UCSD-AML1 (cell line): Measurements from ENCODE around the gene AGAP3.
A peak's percentile ranks its signal among the peaks of the same experiment; 100 is the strongest.

Experiments used
- DNase-seq: peaks from one replicate; lab custom pipeline; 2025; ENCODE audit not compliant: unreplicated experiment; lab: John Stamatoyannopoulos, UW

The AGAP3 gene

DNA sequence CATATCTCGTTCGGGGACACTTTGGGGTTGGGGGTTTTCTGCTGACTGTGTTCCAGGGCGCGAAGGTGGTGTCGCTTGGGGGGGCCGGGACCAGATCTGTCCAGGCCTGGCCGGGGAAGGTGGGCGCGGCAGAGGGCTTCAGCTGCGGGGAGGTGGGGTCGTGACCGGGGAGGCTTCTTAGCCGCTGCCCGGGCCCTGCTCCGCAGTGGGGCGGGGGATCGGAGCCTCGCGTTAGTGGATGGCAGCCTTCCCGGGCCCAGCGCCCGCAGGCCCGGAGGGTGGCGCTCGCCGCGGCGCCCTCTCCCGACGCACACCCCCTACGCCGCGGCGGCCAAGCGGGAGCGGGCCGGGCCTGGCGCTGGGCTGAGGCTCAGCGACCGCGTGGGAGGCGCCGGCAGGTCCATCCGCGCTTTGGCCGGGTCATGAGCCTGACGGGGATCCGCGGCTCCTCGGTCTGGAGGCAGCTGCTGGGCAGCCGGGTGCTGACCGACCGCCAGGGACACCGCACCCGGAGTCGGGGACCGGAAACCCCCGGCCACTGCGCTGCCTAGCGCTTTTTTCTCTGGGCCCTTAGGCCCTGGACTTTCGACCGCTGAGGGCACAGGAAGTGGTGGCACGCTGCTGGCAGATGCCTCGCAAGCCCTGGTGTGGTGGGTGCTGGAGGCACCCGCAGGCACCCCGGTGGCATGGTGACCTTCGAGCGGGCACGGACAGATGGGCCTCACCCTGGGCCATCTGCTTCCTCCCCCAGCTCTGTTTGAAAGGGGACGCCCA lies 1.2 kb downstream of the AGAP3 start:
- DNase-seq = peak; percentile 48

DNA sequence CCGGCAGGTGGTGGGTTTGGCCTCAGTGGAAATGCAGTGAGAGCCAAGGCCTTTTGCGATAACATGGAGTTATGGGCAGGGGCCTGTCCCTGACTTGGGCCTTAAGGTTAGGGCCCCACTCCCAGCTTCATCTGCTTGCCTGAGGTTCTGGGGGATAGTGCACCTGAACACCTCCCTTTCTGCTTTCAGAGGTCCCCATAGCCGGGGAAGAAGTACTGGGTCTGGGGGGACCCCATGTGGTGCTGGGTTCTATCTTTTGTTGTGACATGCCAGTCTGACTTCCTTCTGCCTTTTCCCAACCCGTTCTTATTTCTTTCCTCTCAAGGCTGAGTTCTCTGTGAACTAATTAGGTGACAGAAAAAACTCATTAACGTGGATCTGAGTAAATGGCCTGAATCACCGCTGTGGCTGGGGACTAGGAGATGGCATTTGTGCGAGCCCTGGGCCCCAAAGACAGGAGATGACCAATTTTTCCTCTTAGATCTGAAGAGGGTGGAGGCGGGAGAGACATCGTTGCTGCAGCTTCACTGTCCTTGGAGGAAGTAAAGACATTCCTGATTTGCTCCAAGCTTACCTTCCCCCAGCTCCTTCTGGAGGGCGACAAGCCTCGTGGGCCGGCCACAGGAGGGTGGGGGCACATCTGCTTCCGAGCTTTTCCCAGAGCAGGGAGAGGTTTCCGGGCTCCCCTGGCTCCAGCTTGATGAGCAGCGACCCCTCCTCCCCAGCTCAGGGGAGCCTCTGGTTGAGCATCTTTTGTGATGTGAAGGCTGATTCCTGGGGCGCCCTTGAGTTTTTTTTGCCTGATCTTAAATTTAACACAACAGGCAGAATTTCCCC lies 2.0 kb downstream of the AGAP3 start:
- no peak for DNase-seq

DNA sequence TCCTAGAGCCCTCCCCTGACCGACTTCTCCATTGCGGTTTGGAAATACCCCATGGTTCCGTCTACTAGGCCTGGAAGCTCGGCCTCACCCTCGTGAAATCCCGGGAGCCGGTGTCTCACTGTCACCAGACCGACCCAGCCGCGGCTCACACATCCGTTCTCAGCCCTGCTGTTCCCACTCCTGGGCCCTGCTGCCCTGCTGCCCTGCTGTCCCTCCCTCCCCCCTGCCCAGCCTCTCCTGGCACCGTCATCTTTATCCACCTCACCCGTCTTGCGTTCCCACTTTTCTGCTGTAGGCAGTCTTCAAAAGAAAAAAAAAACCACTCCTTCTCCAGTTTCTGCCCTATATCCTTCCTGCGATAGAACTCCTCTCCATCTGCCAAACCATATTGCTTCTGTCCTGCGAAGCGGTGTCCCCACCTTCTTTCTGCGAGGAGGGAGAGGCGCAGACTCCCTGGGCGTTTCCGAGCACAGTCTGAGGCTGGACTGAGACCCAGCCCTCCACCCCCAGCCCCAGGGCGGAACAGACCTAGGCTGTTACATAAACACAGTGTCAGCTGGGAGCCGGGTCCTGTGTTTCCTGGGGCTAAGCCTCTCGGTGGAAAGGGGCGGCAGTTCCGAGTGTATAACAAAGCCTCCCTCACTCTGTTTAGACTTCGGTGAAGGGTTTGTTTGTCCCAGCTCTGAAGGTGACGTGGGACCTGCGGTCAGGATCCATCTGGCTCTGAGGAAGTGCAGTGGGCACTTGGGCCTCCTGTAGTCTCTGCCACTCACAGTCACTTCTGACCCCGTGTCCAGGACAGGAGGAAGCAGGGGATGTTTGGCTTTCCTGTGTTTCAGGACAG lies 2.8 kb downstream of the AGAP3 start:
- DNase-seq = peak; percentile 72

DNA sequence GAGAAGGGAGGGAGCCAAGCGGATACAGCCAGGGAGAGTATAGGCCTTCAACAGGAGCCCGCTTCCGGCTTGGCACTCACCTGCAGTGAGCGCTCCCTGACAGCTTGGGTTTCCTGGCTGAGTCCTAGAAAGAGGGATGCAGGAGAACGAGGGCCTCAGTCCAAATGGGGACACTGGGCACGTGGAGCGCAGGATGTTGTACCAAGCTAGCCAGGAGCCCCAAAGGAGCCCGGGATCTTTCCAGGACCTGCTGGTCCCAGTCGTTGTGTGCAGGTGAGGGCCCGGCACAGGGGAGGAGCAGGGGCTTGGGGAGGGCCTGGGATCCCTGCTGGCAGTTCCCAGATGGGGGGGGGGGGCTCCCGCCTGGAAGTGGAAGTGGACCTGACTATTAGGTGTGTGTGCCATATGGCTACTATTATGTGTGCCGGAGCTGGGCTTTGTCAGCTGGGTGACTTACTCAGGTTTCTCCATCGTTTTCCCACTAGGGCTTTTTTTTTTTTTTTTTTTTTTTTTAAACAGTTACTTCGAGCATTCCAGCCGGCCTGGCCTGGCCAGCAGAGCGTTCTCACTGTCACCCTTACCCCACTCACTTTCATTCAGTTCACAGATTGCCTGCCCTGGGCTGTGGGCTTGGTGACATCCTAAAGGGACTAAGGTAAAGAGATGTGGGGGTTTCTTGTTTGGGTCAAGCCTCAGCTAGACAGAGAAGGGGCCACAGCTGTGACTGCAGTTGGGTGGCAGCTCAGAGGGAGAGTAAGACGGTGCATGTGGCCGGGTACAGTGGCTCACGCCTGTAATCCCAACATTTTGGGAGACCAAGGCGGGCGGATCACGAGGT lies 3.8 kb downstream of the AGAP3 start:
- no peak for DNase-seq

GRCh38 chr7:151091003-151091402 lies 4.7 kb downstream of the AGAP3 start:
- no peak for DNase-seq

DNA sequence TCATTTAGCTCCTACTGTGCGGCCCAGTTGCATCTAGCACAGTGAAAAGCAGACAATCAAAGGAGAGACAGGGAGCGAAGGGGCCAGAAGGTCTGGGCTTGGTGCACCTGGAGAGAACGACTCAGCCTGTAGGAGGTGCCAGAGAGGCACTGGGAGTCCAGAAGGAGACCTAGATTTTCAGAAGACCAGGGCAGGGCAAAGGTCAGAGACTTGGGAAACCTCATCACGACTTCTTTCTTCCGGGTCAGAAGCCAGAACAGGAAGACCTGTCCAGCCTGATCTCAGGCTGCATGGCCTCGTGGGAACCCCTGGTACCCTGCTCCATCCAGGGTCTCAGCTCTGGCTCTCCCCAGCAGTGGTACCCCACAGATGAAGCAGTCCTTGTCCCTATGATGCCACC lies 5.2 kb downstream of the AGAP3 start:
- peak; percentile 8 for DNase-seq

DNA sequence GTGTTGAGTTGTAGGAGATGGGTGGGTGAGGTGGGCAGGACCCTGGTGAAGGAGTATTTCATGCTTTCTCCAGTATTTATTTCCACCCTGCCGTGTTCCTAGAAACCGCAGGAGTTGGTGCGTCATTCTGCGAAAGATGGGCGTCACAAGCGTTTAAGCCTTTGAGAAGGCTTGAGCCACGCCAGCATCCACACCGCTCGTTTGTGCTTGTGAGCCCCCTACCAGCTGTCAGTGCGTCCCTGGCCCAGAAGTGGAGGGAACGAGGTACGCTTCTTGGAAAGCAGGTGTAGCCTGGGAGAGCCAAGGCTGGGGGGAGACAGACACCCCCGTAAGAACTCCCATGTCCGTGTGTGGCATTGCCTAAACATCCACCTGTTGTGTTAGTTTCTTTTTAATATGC lies 5.7 kb downstream of the AGAP3 start:
- no peak for DNase-seq

DNA sequence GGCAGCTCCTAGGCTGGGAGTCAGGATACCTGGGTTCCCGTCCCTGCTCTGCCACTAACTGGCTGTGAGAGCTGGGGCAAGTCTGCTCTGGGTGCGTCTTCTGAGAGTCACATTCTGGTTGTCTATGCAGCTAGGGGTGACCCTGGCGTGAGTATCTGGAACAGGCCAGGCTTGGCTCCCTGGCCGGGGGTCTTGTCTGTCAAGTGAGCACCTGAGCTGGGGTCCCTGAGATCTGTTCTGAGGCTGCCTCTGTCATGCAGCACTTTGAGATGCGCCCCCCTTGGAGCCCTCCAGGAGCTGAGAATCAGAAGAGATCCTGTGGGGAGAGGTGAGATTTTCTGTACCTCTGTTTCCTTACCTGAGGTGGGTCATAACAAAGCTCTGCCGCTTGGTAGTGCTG lies 7.5 kb downstream of the AGAP3 start:
- no peak for DNase-seq

DNA sequence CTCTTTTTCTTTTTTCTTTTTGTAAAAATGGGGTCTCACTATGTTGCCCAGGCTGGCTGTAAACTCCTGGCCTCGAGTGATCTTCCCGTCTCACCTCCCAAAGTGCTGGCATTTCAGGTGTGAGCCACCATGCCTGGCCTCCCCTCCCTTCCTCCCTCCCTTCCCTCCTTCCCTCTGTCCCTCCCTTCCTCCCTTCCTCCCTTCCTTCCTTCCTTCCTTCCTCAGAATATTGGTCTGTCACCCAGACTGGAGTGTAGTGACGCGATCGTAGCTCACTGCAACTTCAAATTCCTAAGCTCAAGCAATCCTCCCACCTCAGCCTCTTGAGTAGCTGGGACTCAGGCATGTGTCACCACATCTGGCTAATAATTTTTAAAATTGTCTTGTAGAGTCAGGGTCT lies 8.4 kb downstream of the AGAP3 start:
- no peak for DNase-seq

DNA sequence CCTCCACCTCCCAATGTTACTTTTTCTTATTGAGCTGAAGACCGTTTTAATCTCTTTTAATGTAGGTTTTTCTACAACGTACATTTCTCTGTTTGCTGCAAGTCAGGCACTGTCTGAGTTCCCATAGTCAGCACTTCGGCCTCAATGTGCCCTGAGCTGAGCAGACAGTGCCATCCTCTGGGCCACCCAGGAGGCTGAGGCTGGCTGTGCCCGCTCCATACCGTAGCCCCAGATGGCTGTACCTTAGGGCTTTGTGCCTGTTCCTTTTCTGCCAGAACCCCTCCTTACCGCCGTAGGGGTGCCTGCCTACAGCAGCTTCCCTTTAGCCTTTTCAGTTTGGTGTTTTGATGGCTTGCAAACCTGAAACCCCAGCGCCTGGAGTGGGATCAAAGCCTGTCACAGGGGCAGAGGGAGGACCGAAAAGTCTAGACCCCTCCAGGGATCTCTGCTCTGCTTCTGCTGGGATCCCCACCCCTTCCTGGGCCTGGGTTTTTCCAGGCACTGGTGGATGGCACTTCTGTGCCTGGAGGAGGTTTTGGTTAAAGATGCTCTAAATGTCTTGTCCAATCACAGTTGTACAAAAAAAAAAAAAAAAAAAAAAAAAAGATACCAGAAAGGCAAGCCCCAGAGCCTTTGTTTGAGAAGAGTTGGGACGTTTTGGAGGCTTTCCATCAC lies 9.0 kb downstream of the AGAP3 start:
- DNase-seq = no peak

GRCh38 chr7:151095828-151096475 lies 9.7 kb downstream of the AGAP3 start:
- no peak for DNase-seq

GRCh38 chr7:151099486-151100211 lies 13.4 kb downstream of the AGAP3 start:
- no peak for DNase-seq

- DNase-seq = no peak
These were observed 14.6 kb downstream of the AGAP3 start for GRCh38 chr7:151100921-151101320.

DNA sequence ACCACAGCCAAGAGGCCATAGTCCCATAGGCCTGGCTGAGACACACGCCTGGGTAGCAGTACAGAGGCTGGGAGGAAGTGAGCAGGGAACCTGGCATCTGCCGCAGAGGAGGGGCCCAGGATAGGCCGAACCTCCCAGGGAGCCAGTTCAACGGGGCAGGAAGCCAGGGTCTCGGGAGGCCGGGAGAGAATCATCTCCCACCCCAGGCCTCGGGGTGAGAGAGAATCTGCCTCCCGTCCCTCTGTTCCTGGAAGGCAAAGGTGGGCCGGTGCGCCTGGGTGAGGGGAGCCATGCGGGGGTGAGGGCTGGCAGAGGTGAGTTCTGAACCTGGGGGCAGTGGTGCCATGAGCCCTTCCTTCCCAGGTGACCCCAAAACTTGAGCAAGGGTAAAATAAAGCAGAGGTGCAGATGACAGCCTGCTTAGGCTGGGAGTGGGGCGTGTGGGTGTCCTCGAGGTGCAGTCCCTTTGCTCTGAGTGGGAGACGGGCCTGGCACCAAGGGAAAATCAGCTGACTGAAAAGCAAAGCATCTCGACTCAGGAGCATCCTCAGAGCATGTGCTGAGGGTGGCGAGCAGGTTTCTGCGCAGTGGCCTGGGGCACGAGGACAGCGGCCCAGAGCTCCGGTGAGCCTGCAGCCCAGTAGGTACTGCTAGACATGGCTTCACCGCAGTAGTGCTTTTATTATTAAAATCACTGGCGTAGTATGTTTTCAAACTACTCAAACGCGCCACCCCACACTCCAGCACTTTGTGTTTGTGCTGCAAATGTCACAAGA lies 15.5 kb downstream of the AGAP3 start:
- no peak for DNase-seq

DNA sequence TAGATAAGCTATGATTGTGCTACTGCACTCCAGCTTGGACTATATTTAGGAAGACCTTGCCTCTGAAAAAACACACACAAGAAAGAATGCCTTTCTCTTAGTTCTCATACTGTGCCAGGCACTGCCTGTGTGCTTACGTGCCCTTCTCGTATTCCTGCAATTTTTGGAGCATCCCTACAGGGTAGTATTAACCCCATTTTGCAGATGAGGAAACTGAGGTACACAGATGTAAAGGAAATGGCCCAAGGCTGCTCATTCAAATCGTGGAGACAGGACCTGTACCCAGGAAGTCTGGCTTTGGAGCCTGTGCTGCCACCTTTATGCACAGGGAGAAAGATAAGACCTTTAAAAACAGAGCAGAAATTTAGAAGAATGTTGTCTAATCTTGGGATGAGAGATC lies 16.7 kb downstream of the AGAP3 start:
- no peak for DNase-seq

DNA sequence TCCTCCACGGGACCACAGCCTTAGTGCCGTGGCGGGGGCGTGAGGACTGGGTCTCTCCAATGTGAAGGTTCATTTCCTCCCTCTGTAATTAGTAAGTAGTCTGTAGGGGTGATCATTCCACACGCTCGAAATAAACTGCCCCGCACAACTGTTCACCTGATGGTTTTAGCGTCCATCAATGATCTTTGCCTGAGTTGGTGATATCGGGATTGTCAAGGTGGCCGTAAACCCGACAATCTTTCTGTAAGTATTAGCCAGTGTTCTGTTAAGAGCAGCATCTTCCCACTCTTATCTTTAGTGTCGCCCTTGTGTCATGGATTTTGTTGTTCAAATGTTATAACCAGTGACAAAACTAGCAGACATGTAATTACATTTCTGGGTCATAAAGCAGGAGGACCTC lies 17.7 kb downstream of the AGAP3 start:
- no peak for DNase-seq

GRCh38 chr7:151104411-151105235 lies 18.3 kb downstream of the AGAP3 start:
- DNase-seq = no peak
